GM19193 (cell line): ENCODE results near the gene TMEM207.

Experiments
- POLR2A ChIP-seq: IDR thresholded peaks from 4 replicates; pipeline ENCODE4 v1.6.1; 2011; ENCODE audit not compliant: insufficient read depth, insufficient read length; ENCODE audit errors: extremely low read depth

TMEM207 gene

GRCh38 chr3:190448256-190448655 lies 1.4 kb downstream of the TMEM207 start:
- no peak for TF ChIP-seq POLR2A

GRCh38 chr3:190446573-190447279 lies 3.0 kb downstream of the TMEM207 start:
- TF ChIP-seq POLR2A = no peak

- TF ChIP-seq POLR2A = no peak
These were observed 5.0 kb downstream of the TMEM207 start for GRCh38 chr3:190444576-190445145.

- no peak for TF ChIP-seq POLR2A
These were observed 5.7 kb downstream of the TMEM207 start for GRCh38 chr3:190444006-190444405.

- no peak for TF ChIP-seq POLR2A
These were observed 6.4 kb downstream of the TMEM207 start for GRCh38 chr3:190443257-190443656.

- no peak for TF ChIP-seq POLR2A
These were observed 7.5 kb downstream of the TMEM207 start for GRCh38 chr3:190442240-190442639.

- TF ChIP-seq POLR2A = no peak
These were observed 13.4 kb downstream of the TMEM207 start for GRCh38 chr3:190436331-190436730.

- TF ChIP-seq POLR2A = no peak
These were observed 14.1 kb downstream of the TMEM207 start for GRCh38 chr3:190435618-190436017.

GRCh38 chr3:190433626-190434025 lies 16.1 kb downstream of the TMEM207 start:
- TF ChIP-seq POLR2A = no peak

GRCh38 chr3:190432216-190432615 lies 17.5 kb downstream of the TMEM207 start:
- no peak for TF ChIP-seq POLR2A

GRCh38 chr3:190430906-190431305 lies 18.8 kb downstream of the TMEM207 start:
- TF ChIP-seq POLR2A = no peak

GRCh38 chr3:190429681-190430080 lies 20.0 kb downstream of the TMEM207 start:
- no peak for TF ChIP-seq POLR2A

GRCh38 chr3:190426806-190427507 lies 22.7 kb downstream of the TMEM207 start:
- TF ChIP-seq POLR2A = no peak

GRCh38 chr3:190425833-190426232 lies 23.9 kb downstream of the TMEM207 start:
- TF ChIP-seq POLR2A = no peak

GRCh38 chr3:190424478-190425439 lies 24.9 kb downstream of the TMEM207 start:
- no peak for TF ChIP-seq POLR2A

- TF ChIP-seq POLR2A = no peak
These were observed 25.6 kb downstream of the TMEM207 start for GRCh38 chr3:190424108-190424477.

- TF ChIP-seq POLR2A = no peak
These were observed 35.4 kb downstream of the TMEM207 start for GRCh38 chr3:190414297-190414696.
